ENCODE data around the gene FBL.

FBL gene

DNA sequence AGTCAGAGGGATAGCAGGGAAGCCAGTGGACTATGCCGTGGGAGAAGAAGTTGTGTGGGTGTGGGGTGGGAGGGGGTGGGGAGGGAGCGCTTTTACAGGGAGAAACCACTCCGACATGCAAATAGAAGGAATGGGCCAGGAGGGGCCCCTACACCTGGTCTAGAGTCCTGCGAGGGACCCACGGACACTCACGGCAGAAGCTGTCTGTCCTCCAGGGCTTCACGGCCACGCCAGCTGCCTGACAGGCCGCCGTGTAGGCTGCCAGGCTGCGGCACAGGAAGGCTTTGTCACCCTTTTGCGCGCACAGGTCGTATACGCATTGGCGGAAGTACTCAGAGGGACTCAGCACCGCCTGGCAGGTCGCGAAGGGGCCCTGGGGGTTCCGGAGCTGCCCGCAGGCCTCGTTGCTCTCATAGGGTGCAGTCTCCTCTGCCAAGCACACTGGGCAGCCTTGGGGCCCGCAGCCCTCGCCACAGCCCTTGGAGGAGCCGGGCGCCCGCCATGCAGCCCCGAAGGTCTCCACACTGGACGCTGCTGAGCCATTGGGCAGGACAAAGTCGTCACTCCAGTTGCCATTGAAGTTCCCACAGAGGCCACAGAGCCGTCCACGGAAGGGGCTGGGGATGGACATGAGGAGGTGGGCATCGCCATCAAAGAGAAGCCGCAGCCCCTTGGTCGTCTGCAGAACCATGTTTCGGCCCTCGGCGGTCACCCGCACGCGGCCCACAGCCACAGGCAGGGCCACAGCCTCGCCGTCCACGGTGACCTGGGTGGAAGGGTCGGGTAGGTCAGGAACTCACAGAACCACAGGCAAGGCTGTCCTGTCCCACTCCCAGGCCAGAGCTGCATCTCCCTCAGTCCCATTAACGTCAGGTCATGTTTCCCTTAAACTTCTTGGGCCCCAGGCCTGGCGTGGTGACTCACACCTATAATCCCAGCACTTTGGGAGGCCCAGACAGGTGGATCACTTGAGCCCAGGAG, 26.0 kb upstream of the FBL start:
- DNase-seq (ENCODE audit: low spot score) = no peak
- TF ChIP-seq, protein P1, sequence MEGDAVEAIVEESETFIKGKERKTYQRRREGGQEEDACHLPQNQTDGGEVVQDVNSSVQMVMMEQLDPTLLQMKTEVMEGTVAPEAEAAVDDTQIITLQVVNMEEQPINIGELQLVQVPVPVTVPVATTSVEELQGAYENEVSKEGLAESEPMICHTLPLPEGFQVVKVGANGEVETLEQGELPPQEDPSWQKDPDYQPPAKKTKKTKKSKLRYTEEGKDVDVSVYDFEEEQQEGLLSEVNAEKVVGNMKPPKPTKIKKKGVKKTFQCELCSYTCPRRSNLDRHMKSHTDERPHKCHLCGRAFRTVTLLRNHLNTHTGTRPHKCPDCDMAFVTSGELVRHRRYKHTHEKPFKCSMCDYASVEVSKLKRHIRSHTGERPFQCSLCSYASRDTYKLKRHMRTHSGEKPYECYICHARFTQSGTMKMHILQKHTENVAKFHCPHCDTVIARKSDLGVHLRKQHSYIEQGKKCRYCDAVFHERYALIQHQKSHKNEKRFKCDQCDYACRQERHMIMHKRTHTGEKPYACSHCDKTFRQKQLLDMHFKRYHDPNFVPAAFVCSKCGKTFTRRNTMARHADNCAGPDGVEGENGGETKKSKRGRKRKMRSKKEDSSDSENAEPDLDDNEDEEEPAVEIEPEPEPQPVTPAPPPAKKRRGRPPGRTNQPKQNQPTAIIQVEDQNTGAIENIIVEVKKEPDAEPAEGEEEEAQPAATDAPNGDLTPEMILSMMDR (IDR thresholded peaks at IDR 0.05; ENCODE audit: extremely low read depth, missing control alignments) = no peak

- TF ChIP-seq, protein P1 (IDR thresholded peaks at IDR 0.05; ENCODE audit: extremely low read depth, missing control alignments) = no peak
These were observed 25.2 kb upstream of the FBL start for GRCh38 chr19:39871362-39871761.

GRCh38 chr19:39870171-39870971, 24.2 kb upstream of the FBL start:
- TF ChIP-seq, protein P1 (IDR thresholded peaks at IDR 0.05; ENCODE audit: extremely low read depth, missing control alignments) = no peak
- DNase-seq (ENCODE audit: low spot score) = no peak

More at GRCh38 chr19:39871362-39871761, 25.2 kb upstream of the FBL start:
- no peak for DNase-seq (ENCODE audit: low spot score)

GRCh38 chr19:39867952-39868351, 21.8 kb upstream of the FBL start:
- TF ChIP-seq, protein P1 (IDR thresholded peaks at IDR 0.05; ENCODE audit: extremely low read depth, missing control alignments) = no peak
- DNase-seq (ENCODE audit: low spot score) = no peak

DNA sequence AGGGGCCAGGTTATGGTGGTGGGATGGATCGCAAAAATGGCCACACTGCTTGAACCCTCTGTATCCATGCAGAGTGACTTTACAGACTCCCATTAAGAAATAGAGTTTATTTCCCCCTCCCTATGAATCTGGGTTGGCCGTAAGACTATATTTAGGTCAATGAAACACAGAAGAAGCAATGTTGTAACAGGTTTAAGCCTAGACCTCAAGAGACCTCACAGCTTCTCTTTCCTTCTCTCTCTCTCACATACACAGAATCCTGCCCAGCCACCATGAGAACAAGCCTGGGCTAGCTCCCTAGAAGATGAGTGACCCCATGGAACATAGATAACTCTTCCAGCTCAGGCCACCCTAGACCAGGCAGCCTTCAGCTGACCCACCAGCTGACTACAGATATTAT, 21.0 kb upstream of the FBL start:
- DNase-seq (ENCODE audit: low spot score) = no peak
- TF ChIP-seq, protein P1 (IDR thresholded peaks at IDR 0.05; ENCODE audit: extremely low read depth, missing control alignments) = no peak

DNA sequence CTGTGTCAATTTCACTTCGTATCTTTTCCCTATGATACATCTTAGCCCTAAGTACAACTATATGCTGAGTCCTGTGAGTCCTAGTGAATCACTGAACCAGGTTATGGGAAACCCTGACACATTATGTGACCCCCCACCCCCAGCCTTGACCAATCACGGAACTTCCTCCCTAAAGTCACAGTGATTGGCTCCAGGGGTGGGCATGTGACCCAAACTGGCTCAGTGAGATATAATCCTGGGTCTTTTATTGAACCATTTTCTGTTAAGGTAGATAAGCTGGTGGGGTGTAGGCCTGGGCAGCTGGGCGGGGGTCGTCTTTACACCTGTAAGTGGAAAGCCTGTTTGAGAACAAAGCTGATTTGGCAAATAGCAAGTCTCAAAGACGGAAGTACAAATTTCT, 19.8 kb upstream of the FBL start:
- TF ChIP-seq, protein P1 (IDR thresholded peaks at IDR 0.05; ENCODE audit: extremely low read depth, missing control alignments) = no peak
- DNase-seq (ENCODE audit: low spot score) = no peak

DNA sequence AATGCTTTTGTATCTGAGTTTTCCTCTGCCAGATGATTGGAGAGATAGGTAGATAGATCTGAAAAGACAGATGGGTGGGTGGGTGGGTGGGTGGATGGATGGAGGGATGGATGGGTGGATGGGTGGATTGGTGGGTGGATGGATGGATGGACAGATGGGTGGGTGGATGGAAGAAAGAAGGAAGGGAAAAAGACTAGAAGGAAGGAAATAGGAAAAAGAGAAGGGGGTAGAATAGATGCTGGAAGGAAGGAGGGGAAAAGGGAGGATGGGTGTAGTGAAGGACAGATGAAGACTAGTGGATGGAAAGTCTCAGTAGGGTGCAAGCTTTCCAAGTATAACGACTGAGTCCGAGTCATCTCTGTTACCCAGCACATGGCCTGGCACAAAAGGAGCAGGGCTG, 19.0 kb upstream of the FBL start:
- TF ChIP-seq, protein P1 (IDR thresholded peaks at IDR 0.05; ENCODE audit: extremely low read depth, missing control alignments) = no peak

More for the DNA sequence above, 19.0 kb upstream of the FBL start:
- no peak for DNase-seq (ENCODE audit: low spot score)
